ENCODE results near the gene CDC42EP2. TPM values are rescaled to one million over a fixed set of nuclear protein-coding genes. Genes with fewer than 3 reads are reported as not detected.

Gene CDC42EP2
- total RNA-seq, 1 experiment from 2014 or later: 11.9 TPM

DNA sequence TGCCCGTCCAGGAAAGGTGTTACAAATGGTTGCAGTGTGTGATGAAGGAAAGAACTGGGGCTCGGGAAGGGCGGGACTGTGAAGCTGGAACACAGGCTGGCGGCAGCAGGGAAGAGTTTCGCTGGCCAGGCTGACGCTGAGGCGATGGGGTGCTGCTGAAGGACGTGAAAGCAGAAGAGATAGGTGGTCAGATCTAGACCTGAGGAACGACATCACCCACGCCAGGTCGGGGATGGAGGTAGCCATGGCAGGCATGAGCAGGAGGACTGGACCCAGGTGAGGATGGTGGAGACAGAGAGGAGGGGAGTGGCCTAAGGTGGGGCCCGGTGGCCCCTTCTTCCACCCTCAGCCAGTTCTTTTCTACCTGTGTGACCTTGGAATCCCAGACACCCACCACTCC, 9.1 kb downstream of the CDC42EP2 start:
- Histone ChIP-seq H3K23ac (ENCODE audit: insufficient read length, low read depth, low read length) (no peak overlapping the region), H4K91ac (ENCODE audit: insufficient read length, low read depth, low read length) (no peak overlapping the region), H3K18ac (ENCODE audit: insufficient read length, low read depth, low read length) (no peak overlapping the region), H4K5ac (ENCODE audit: insufficient read length, low read depth, low read length) (no peak overlapping the region), H2BK15ac (ENCODE audit: low read depth, low read length) (no peak overlapping the region), H3K14ac (ENCODE audit: insufficient read depth, low read length) (no peak overlapping the region; the same call in 1 of the 2 replicates), H2AFZ (ENCODE audit: low read length) (no peak overlapping the region), H3K27ac (ENCODE audit: insufficient read length, low read depth, low read length) (no peak overlapping the region), H4K8ac (replicated peaks; ENCODE audit: insufficient read length, low read depth, low read length) (no peak overlapping the region), H3K9ac (ENCODE audit: extremely low read depth, insufficient read length, low read length) (no peak overlapping the region), H2BK20ac (ENCODE audit: low read depth, low read length, poor library complexity, severe bottlenecking) (no peak overlapping the region), H3K4me2 (ENCODE audit: insufficient read depth, insufficient read length, low read length) (no peak overlapping the region), H3T11ph (ENCODE audit: low read length) (no peak overlapping the region), H2BK12ac (ENCODE audit: insufficient read length, low read depth, low read length) (no peak overlapping the region), H3K23me2 (ENCODE audit: insufficient read length, low read depth, low read length, poor library complexity, severe bottlenecking) (no peaks in the 10 kb centered on the region), H3K79me1 (ENCODE audit: insufficient read depth, low read depth, low read length, poor library complexity, severe bottlenecking) (peaks cover 4% of the 10 kb centered on the region), H4K20me1 (ENCODE audit: control insufficient read depth, insufficient read depth, insufficient read length) (no peaks in the 10 kb centered on the region), H3K79me2 (ENCODE audit: insufficient read depth, low read length) (no peaks in the 10 kb centered on the region), H3K56ac (ENCODE audit: insufficient read length, low read depth, low read length) (no peak overlapping the region), H2BK5ac (ENCODE audit: insufficient read length, low read length) (no peak overlapping the region), H2AK5ac (ENCODE audit: insufficient read length, low read length) (no peak overlapping the region), H3K4ac (ENCODE audit: low read depth, low read length) (no peak overlapping the region), H3K27me3 (ENCODE audit: insufficient read depth, low read length) (no peaks in the 10 kb centered on the region), H3K4me1 (ENCODE audit: insufficient read depth, low read length) (no peaks in the 10 kb centered on the region; the same call in 1 of the 2 replicates), H2BK120ac (ENCODE audit: low read depth, low read length, poor library complexity, severe bottlenecking) (no peak overlapping the region), H3K9me3 (ENCODE audit: control insufficient read depth, low read depth, low read length) (no peaks in the 10 kb centered on the region)
- DNase-seq: no peak
- peak overlapping the region; percentile 18 to 90 (median 21); a peak in 3 of 7 replicates for H3K27ac Mint-ChIP-seq
- H3K4me1 Mint-ChIP-seq: peaks cover 2 to 4% of the 10 kb centered on the region in 2 experiments; a peak in 2 of 4 replicates
- peaks cover 17 to 24% (median 24%) of the 10 kb centered on the region in 3 experiments for H3K36me3 Mint-ChIP-seq (ENCODE audit: insufficient read depth in 1 of 3, low read depth in 3 of 3)
- TF ChIP-seq CTCF (conservative IDR thresholded peaks at IDR 0.05): no peak
- H3K9me3 Mint-ChIP-seq: no peaks in the 10 kb centered on the region
- no peaks in the 10 kb centered on the region for H3K27me3 Mint-ChIP-seq (ENCODE audit: low read depth)
- H3K4me3 Mint-ChIP-seq: peak overlapping the region in 1 of 2 experiments; percentile 18; a peak in 1 of 5 replicates
- WGBS (ENCODE audit: extremely low coverage, insufficient read length, low lambda C conversion rate): no CpG with 5 or more reads among the region's 12 CpGs

All from H9 (cell line).